CD8-positive, alpha-beta memory T cell (primary cell): ENCODE measurements around the gene STIP1. TPM values are rescaled to one million over a fixed set of nuclear protein-coding genes. Genes with fewer than 3 reads are reported as not detected.

Source experiments
- polyA plus RNA-seq: library from polyadenylated mRNA; unstranded; fragments of 300-500 nt; fragmentation: Illumina TruSeq; gene quantifications from one replicate; pipeline ENCODE4 v1.2.3, GENCODE V29; 2021
- total RNA-seq, 2 experiments: library from RNA; stranded (reverse); gene quantifications; one replicate each; pipeline ENCODE4 v1.2.3, GENCODE V29; 2021

The STIP1 gene
- total and polyA plus RNA-seq, 3 experiments from 2014 or later = 108 to 461 (median 457) TPM

Other genes starting within 250 kb of the STIP1 start
- 10 to 100 TPM; 20.2 to 26.2 TPM for gene NAA40, start 247.2 kb upstream of the STIP1 start, total RNA-seq
- 15.9 TPM for gene NAA40, start 247.2 kb upstream of the STIP1 start, polyA plus RNA-seq
- gene COX8A, start 211.6 kb upstream of the STIP1 start, total RNA-seq = 100 to 1,000 TPM; 373 to 424 TPM
- gene COX8A, start 211.6 kb upstream of the STIP1 start, polyA plus RNA-seq = 388 TPM
- gene OTUB1, start 199.7 kb upstream of the STIP1 start, total RNA-seq = 10 to 100 TPM; 75.8 to 85.0 TPM
- 135 TPM for gene OTUB1, start 199.7 kb upstream of the STIP1 start, polyA plus RNA-seq
- gene FLRT1, start 150.2 kb upstream of the STIP1 start, total RNA-seq = not detected
- not detected for gene FLRT1, start 150.2 kb upstream of the STIP1 start, polyA plus RNA-seq
- 10 to 100 TPM; 19.6 to 25.5 TPM for gene MACROD1, start 20.1 kb upstream of the STIP1 start, total RNA-seq
- gene MACROD1, start 20.1 kb upstream of the STIP1 start, polyA plus RNA-seq = 9.2 TPM
- 100 to 1,000 TPM; 205 to 213 TPM for gene FERMT3, start 20.6 kb downstream of the STIP1 start, total RNA-seq
- 206 TPM for gene FERMT3, start 20.6 kb downstream of the STIP1 start, polyA plus RNA-seq
- gene TRPT1, start 40.0 kb downstream of the STIP1 start, total RNA-seq = 10 to 100 TPM; 28.3 to 31.5 TPM
- 47.6 TPM for gene TRPT1, start 40.0 kb downstream of the STIP1 start, polyA plus RNA-seq
- 10 to 100 TPM; 75.3 to 78.6 TPM for gene NUDT22, start 40.1 kb downstream of the STIP1 start, total RNA-seq
- 51.6 TPM for gene NUDT22, start 40.1 kb downstream of the STIP1 start, polyA plus RNA-seq
- 10 to 100 TPM; 25.5 to 26.4 TPM for gene DNAJC4, start 44.4 kb downstream of the STIP1 start, total RNA-seq
- gene DNAJC4, start 44.4 kb downstream of the STIP1 start, polyA plus RNA-seq = 28.7 TPM
- gene VEGFB, start 48.4 kb downstream of the STIP1 start, total RNA-seq = 10 to 100 TPM; 71.9 to 77.0 TPM
- 19.0 TPM for gene VEGFB, start 48.4 kb downstream of the STIP1 start, polyA plus RNA-seq
- 10 to 100 TPM; 27.9 to 28.4 TPM for gene FKBP2, start 54.9 kb downstream of the STIP1 start, total RNA-seq
- gene FKBP2, start 54.9 kb downstream of the STIP1 start, polyA plus RNA-seq = 124 TPM
- gene PPP1R14B, start 60.8 kb downstream of the STIP1 start, total RNA-seq = 100 to 1,000 TPM; 365 to 381 TPM
- gene PPP1R14B, start 60.8 kb downstream of the STIP1 start, polyA plus RNA-seq = 57.3 TPM
- gene PLCB3, start 65.4 kb downstream of the STIP1 start, total RNA-seq = 10 to 100 TPM; 12.5 to 13.6 TPM
- gene PLCB3, start 65.4 kb downstream of the STIP1 start, polyA plus RNA-seq = 0.47 TPM
- 10 to 100 TPM; 40.4 to 40.9 TPM for gene BAD, start 98.5 kb downstream of the STIP1 start, total RNA-seq
- gene BAD, start 98.5 kb downstream of the STIP1 start, polyA plus RNA-seq = 56.5 TPM
- 10 to 100 TPM; 64.2 to 65.0 TPM for gene GPR137, start 99.7 kb downstream of the STIP1 start, total RNA-seq
- gene GPR137, start 99.7 kb downstream of the STIP1 start, polyA plus RNA-seq = 9.1 TPM
- gene KCNK4, start 105.1 kb downstream of the STIP1 start, total RNA-seq = not detected
- gene KCNK4, start 105.1 kb downstream of the STIP1 start, polyA plus RNA-seq = not detected
- not detected for gene CATSPERZ, start 114.2 kb downstream of the STIP1 start, total RNA-seq
- not detected for gene CATSPERZ, start 114.2 kb downstream of the STIP1 start, polyA plus RNA-seq
- 10 to 100 TPM; 52.2 to 54.3 TPM for gene ESRRA, start 119.4 kb downstream of the STIP1 start, total RNA-seq
- 11.9 TPM for gene ESRRA, start 119.4 kb downstream of the STIP1 start, polyA plus RNA-seq
- gene TRMT112, start 131.4 kb downstream of the STIP1 start, total RNA-seq = 100 to 1,000 TPM; 327 to 332 TPM
- gene TRMT112, start 131.4 kb downstream of the STIP1 start, polyA plus RNA-seq = 467 TPM
- 100 to 1,000 TPM; 114 to 126 TPM for gene PRDX5, start 131.9 kb downstream of the STIP1 start, total RNA-seq
- gene PRDX5, start 131.9 kb downstream of the STIP1 start, polyA plus RNA-seq = 170 TPM
- gene CCDC88B, start 154.0 kb downstream of the STIP1 start, total RNA-seq = 100 to 1,000 TPM; 101 to 105 TPM
- gene CCDC88B, start 154.0 kb downstream of the STIP1 start, polyA plus RNA-seq = 45.6 TPM
- gene RPS6KA4, start 173.0 kb downstream of the STIP1 start, total RNA-seq = 10 to 100 TPM; 38.0 to 39.0 TPM
- 15.9 TPM for gene RPS6KA4, start 173.0 kb downstream of the STIP1 start, polyA plus RNA-seq